ENCODE results near the gene SLC15A5. TPM values are rescaled to one million over a fixed set of nuclear protein-coding genes. Genes with fewer than 3 reads are reported as not detected.

The SLC15A5 gene
- total RNA-seq, 4 donors from 2014 or later: 0.50 TPM; not detected in 3

DNA sequence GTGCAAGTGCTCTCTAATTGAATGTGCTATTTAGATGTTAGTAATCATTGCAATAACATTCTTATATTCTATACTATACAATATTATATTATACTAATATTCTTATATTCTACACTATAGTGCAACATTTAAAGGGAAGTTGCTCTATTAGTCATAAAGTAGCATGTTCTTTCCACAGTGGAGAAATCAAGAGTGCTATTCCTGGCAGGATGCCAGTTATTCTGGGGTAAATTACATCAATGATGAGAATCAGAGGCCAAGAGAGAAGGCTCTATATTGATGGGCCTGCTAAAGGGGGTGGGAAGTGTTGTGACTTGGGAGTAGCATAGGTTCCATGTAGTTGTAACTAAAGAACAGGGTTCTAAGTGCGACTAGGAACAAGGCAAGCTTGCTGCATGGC lies 121.5 kb downstream of the SLC15A5 start:
- TF ChIP-seq, protein P1, sequence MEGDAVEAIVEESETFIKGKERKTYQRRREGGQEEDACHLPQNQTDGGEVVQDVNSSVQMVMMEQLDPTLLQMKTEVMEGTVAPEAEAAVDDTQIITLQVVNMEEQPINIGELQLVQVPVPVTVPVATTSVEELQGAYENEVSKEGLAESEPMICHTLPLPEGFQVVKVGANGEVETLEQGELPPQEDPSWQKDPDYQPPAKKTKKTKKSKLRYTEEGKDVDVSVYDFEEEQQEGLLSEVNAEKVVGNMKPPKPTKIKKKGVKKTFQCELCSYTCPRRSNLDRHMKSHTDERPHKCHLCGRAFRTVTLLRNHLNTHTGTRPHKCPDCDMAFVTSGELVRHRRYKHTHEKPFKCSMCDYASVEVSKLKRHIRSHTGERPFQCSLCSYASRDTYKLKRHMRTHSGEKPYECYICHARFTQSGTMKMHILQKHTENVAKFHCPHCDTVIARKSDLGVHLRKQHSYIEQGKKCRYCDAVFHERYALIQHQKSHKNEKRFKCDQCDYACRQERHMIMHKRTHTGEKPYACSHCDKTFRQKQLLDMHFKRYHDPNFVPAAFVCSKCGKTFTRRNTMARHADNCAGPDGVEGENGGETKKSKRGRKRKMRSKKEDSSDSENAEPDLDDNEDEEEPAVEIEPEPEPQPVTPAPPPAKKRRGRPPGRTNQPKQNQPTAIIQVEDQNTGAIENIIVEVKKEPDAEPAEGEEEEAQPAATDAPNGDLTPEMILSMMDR (IDR thresholded peaks at IDR 0.05): no peak
- ATAC-seq (ENCODE audit: low FRiP score) (no peak), DNase-seq (ENCODE audit: low spot score) (no peak)

- DNase-seq (ENCODE audit: low spot score) (no peak), ATAC-seq (ENCODE audit: low FRiP score) (no peak)
- TF ChIP-seq, protein P1 (IDR thresholded peaks at IDR 0.05): no peak
Measured at GRCh38 chr12:16154990-16155389, 122.5 kb downstream of the SLC15A5 start.

DNA sequence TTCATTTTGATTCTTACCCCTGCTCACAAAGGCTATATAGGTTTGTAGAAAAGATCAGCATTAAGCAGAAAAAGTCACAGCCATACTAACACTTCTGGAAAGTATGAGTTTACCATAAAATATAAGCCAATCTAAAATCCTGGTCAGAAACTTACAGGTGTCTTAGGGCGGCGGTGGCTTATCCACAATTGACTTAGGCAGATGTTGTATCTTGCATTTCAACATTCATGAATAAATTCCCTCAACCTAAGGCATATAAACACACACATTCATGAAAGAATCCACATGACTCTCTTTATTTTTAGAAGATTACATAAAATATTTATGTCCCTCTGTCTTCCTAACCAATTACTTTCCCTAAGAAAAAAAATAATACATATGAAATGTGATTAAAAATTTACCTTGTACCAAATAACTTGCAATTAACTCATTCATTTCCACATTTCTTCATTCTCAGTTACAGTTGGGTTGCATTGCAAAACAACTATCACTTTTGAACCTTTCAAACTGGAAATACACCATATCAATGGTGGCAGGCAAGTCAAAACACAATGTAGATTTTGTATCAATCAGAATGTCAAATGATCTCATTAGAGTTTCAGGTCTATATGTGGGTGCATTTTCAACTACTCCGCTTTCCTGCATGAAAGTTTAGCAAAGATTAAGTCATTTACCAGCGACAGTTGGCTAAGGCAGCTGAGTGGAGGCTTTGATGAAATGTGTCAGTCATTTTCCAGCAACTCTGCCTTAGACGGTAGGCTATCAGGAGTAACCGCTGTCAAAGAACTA lies 124.4 kb downstream of the SLC15A5 start:
- ATAC-seq (ENCODE audit: low FRiP score): no peak
- TF ChIP-seq, protein P1 (IDR thresholded peaks at IDR 0.05): no peak
- no peak for DNase-seq (ENCODE audit: low spot score)

GRCh38 chr12:16150276-16150675 lies 127.2 kb downstream of the SLC15A5 start:
- TF ChIP-seq, protein P1 (IDR thresholded peaks at IDR 0.05): no peak
- ATAC-seq (ENCODE audit: low FRiP score) (no peak), DNase-seq (ENCODE audit: low spot score) (no peak)

- DNase-seq (ENCODE audit: low spot score): no peak
- TF ChIP-seq, protein P1 (IDR thresholded peaks at IDR 0.05): no peak
- no peak for ATAC-seq (ENCODE audit: low FRiP score)
Measured at GRCh38 chr12:16148938-16149337, 128.5 kb downstream of the SLC15A5 start.

Other genes starting within 250 kb of the SLC15A5 start
- gene MGST1, start 70.0 kb upstream of the SLC15A5 start, total RNA-seq: 1,000 to 10,000 TPM in 1 of 4 donors, 100 to 1,000 TPM in 3; 384 to 1,725 (median 624) TPM

Data from omental fat pad (tissue), 4 donors.